Effector memory CD8-positive, alpha-beta T cell (primary cell): ENCODE data around the gene DSN1.
A peak's percentile ranks its signal among the peaks of the same experiment; 100 is the strongest.

Experiments
- ATAC-seq: fragments of 150-1000 bp; cut with Tn5 transposase; replicated peaks from 2 replicates; pipeline ENCODE4 v1.10.0; 2021; ENCODE audit warnings: mild to moderate bottlenecking, moderate library complexity
- DNase-seq, 3 experiments: peaks; one replicate each; pipeline ENCODE4 v3.0.0; 2021
- H3K27ac Mint-ChIP-seq, 2 donors: one replicate each; pipeline ENCODE4 v1.8.0; 2022; ENCODE audit warnings: mild to moderate bottlenecking in 2 of 2, mixed read lengths in 2 of 2, moderate library complexity in 2 of 2
- H3K27me3 Mint-ChIP-seq, 2 donors: one replicate each; pipeline ENCODE4 v1.8.0; 2022; ENCODE audit warnings: mixed read lengths in 2 of 2
- H3K36me3 Mint-ChIP-seq: one replicate; pipeline ENCODE4 v1.8.0; 2022; ENCODE audit warnings: mild to moderate bottlenecking, moderate library complexity, mixed read lengths; ENCODE audit not compliant: insufficient read depth
- H3K4me1 Mint-ChIP-seq, 2 donors: one replicate each; pipeline ENCODE4 v1.8.0; 2022; ENCODE audit warnings: low read depth in 2 of 2, mixed read lengths in 2 of 2
- H3K4me3 Mint-ChIP-seq, 2 donors: one replicate each; pipeline ENCODE4 v1.8.0; 2022; ENCODE audit warnings: mild to moderate bottlenecking in 2 of 2, mixed read lengths in 2 of 2, moderate library complexity in 2 of 2
- H3K9me3 Mint-ChIP-seq, 2 donors: one replicate each; pipeline ENCODE4 v1.8.0; 2022; ENCODE audit warnings: mixed read lengths in 2 of 2

The DSN1 gene

GRCh38 chr20:36786246-36786645, 12.7 kb upstream of the DSN1 start:
- H3K4me1 Mint-ChIP-seq: no peaks in the 10 kb centered on the region
- H3K27me3 Mint-ChIP-seq: no peaks in the 10 kb centered on the region
- H3K4me3 Mint-ChIP-seq: no peak overlapping the region
- ATAC-seq: no peak
- H3K9me3 Mint-ChIP-seq: no peaks in the 10 kb centered on the region
- no peak for DNase-seq
- H3K27ac Mint-ChIP-seq: no peak overlapping the region
- H3K36me3 Mint-ChIP-seq: no peaks in the 10 kb centered on the region

GRCh38 chr20:36785308-36785707, 11.7 kb upstream of the DSN1 start:
- Mint-ChIP-seq H3K4me1 (no peaks in the 10 kb centered on the region), H3K27ac (no peak overlapping the region), H3K36me3 (no peaks in the 10 kb centered on the region), H3K27me3 (no peaks in the 10 kb centered on the region), H3K9me3 (no peaks in the 10 kb centered on the region), H3K4me3 (no peak overlapping the region)
- ATAC-seq (no peak), DNase-seq (no peak)

GRCh38 chr20:36784900-36785299, 11.3 kb upstream of the DSN1 start:
- Mint-ChIP-seq H3K4me1 (no peaks in the 10 kb centered on the region), H3K36me3 (no peaks in the 10 kb centered on the region), H3K4me3 (no peak overlapping the region), H3K9me3 (no peaks in the 10 kb centered on the region), H3K27ac (no peak overlapping the region), H3K27me3 (no peaks in the 10 kb centered on the region)
- ATAC-seq (no peak), DNase-seq (no peak)

- no peak overlapping the region for H3K27ac Mint-ChIP-seq
- ATAC-seq: no peak
- H3K9me3 Mint-ChIP-seq: no peaks in the 10 kb centered on the region
- no peak for DNase-seq
- no peaks in the 10 kb centered on the region for H3K4me1 Mint-ChIP-seq
- H3K27me3 Mint-ChIP-seq: no peaks in the 10 kb centered on the region
- H3K36me3 Mint-ChIP-seq: no peaks in the 10 kb centered on the region
- H3K4me3 Mint-ChIP-seq: no peak overlapping the region
Observed at GRCh38 chr20:36784116-36784515, 10.6 kb upstream of the DSN1 start.

GRCh38 chr20:36779656-36780025, 6.1 kb upstream of the DSN1 start:
- no peak for ATAC-seq
- Mint-ChIP-seq H3K36me3 (peaks cover 7% of the 10 kb centered on the region), H3K4me1 (peaks cover 0 to 5% of the 10 kb centered on the region in 2 donors), H3K27ac (peak overlapping the region in 1 of 2 donors; percentile 0), H3K4me3 (no peak overlapping the region), H3K9me3 (no peaks in the 10 kb centered on the region), H3K27me3 (no peaks in the 10 kb centered on the region)
- no peak for DNase-seq

- H3K9me3 Mint-ChIP-seq: no peaks in the 10 kb centered on the region
- H3K27ac Mint-ChIP-seq: no peak overlapping the region
- no peak overlapping the region for H3K4me3 Mint-ChIP-seq
- peaks cover 10% of the 10 kb centered on the region for H3K36me3 Mint-ChIP-seq
- H3K27me3 Mint-ChIP-seq: no peaks in the 10 kb centered on the region
- ATAC-seq (no peak), DNase-seq (no peak)
- peaks cover 2 to 5% of the 10 kb centered on the region in 2 donors for H3K4me1 Mint-ChIP-seq
Observed at GRCh38 chr20:36778831-36779655, 5.5 kb upstream of the DSN1 start.

- H3K36me3 Mint-ChIP-seq: peaks cover 16% of the 10 kb centered on the region
Observed at GRCh38 chr20:36777576-36777975, 4.0 kb upstream of the DSN1 start.

GRCh38 chr20:36777167-36777566, 3.6 kb upstream of the DSN1 start:
- peaks cover 13 to 18% of the 10 kb centered on the region in 2 donors for H3K4me1 Mint-ChIP-seq
- ATAC-seq (no peak), DNase-seq (no peak)
- H3K27ac Mint-ChIP-seq: no peak overlapping the region
- no peaks in the 10 kb centered on the region for H3K27me3 Mint-ChIP-seq
- no peak overlapping the region for H3K4me3 Mint-ChIP-seq
- H3K36me3 Mint-ChIP-seq: peaks cover 16% of the 10 kb centered on the region
- no peaks in the 10 kb centered on the region for H3K9me3 Mint-ChIP-seq

More at GRCh38 chr20:36777576-36777975, 4.0 kb upstream of the DSN1 start:
- H3K27me3 Mint-ChIP-seq: no peaks in the 10 kb centered on the region
- peaks cover 13 to 16% of the 10 kb centered on the region in 2 donors for H3K4me1 Mint-ChIP-seq
- no peak overlapping the region for H3K4me3 Mint-ChIP-seq
- ATAC-seq (no peak), DNase-seq (no peak)
- H3K27ac Mint-ChIP-seq: no peak overlapping the region
- H3K9me3 Mint-ChIP-seq: no peaks in the 10 kb centered on the region

GRCh38 chr20:36775826-36776225, 2.3 kb upstream of the DSN1 start:
- Mint-ChIP-seq H3K36me3 (peaks cover 16% of the 10 kb centered on the region), H3K4me3 (peak overlapping the region in 1 of 2 donors; percentile 52), H3K9me3 (no peaks in the 10 kb centered on the region), H3K27me3 (no peaks in the 10 kb centered on the region), H3K4me1 (peaks cover 13 to 18% of the 10 kb centered on the region in 2 donors), H3K27ac (peak overlapping the region in 1 of 2 donors; percentile 72)
- no peak for ATAC-seq
- no peak for DNase-seq

GRCh38 chr20:36775196-36775595, 1.6 kb upstream of the DSN1 start:
- DNase-seq (no peak), ATAC-seq (no peak)
- Mint-ChIP-seq H3K9me3 (no peaks in the 10 kb centered on the region), H3K27ac (peak overlapping the region in 1 of 2 donors; percentile 87), H3K36me3 (peaks cover 16% of the 10 kb centered on the region), H3K27me3 (no peaks in the 10 kb centered on the region), H3K4me3 (peak overlapping the region; percentile 75 to 85), H3K4me1 (peaks cover 13 to 18% of the 10 kb centered on the region in 2 donors)

- peaks cover 13 to 18% of the 10 kb centered on the region in 2 donors for H3K4me1 Mint-ChIP-seq
- ATAC-seq (no peak), DNase-seq (no peak)
- H3K4me3 Mint-ChIP-seq: peak overlapping the region; percentile 75 to 85
- peaks cover 13% of the 10 kb centered on the region for H3K36me3 Mint-ChIP-seq
- H3K27ac Mint-ChIP-seq: peak overlapping the region; percentile 87 to 99
- no peaks in the 10 kb centered on the region for H3K27me3 Mint-ChIP-seq
- no peaks in the 10 kb centered on the region for H3K9me3 Mint-ChIP-seq
Observed at GRCh38 chr20:36773107-36773596, 411 bp downstream of the DSN1 start.

GRCh38 chr20:36770680-36771079, 2.9 kb downstream of the DSN1 start:
- DNase-seq: no peak
- H3K4me3 Mint-ChIP-seq: no peak overlapping the region
- H3K36me3 Mint-ChIP-seq: peaks cover 9% of the 10 kb centered on the region
- peaks cover 13 to 18% of the 10 kb centered on the region in 2 donors for H3K4me1 Mint-ChIP-seq
- no peaks in the 10 kb centered on the region for H3K27me3 Mint-ChIP-seq
- H3K27ac Mint-ChIP-seq: no peak overlapping the region
- no peak for ATAC-seq
- no peaks in the 10 kb centered on the region for H3K9me3 Mint-ChIP-seq

- Mint-ChIP-seq H3K27ac (no peak overlapping the region), H3K4me3 (no peak overlapping the region), H3K9me3 (no peaks in the 10 kb centered on the region), H3K27me3 (no peaks in the 10 kb centered on the region), H3K4me1 (peaks cover 9 to 14% of the 10 kb centered on the region in 2 donors), H3K36me3 (peaks cover 5% of the 10 kb centered on the region)
- ATAC-seq: no peak
- DNase-seq: no peak
Observed at GRCh38 chr20:36768768-36769430, 4.7 kb downstream of the DSN1 start.

- Mint-ChIP-seq H3K27ac (peak overlapping the region in 1 of 2 donors; percentile 62), H3K4me1 (peaks cover 3 to 4% of the 10 kb centered on the region in 2 donors)
Observed at GRCh38 chr20:36761125-36761524, 12.4 kb downstream of the DSN1 start.

More at GRCh38 chr20:36761125-36761524, 12.4 kb downstream of the DSN1 start:
- ATAC-seq (no peak), DNase-seq (no peak)
- H3K4me3 Mint-ChIP-seq: no peak overlapping the region
- H3K36me3 Mint-ChIP-seq: peaks cover 3% of the 10 kb centered on the region
- H3K27me3 Mint-ChIP-seq: no peaks in the 10 kb centered on the region
- H3K9me3 Mint-ChIP-seq: no peaks in the 10 kb centered on the region
